GM23248 (cell line): Measurements from ENCODE around the gene SUMF1. TPM values are rescaled to one million over a fixed set of nuclear protein-coding genes. Genes with fewer than 3 reads are reported as not detected.
A peak's percentile ranks its signal among the peaks of the same experiment; 100 is the strongest.

Experiments used
- DNase-seq: peaks from one replicate; pipeline ENCODE4 v3.0.0-alpha.2; 2015
- H2AFZ ChIP-seq: fragments of 200-600 bp; sonication (generic); 2 replicates; pipeline ENCODE4 v1.6.1; 2016; ENCODE audit warnings: antibody characterized with exemption
- H3F3A ChIP-seq: fragments of 200-600 bp; sonication (generic); 2 replicates; pipeline ENCODE4 v1.6.1; 2016; ENCODE audit warnings: mild to moderate bottlenecking, antibody characterized with exemption, mixed run types; ENCODE audit not compliant: insufficient read depth
- H3K27ac ChIP-seq: fragments of 200-600 bp; sonication (generic); 2 replicates; pipeline ENCODE4 v1.5.1; 2016; ENCODE audit warnings: mild to moderate bottlenecking
- H3K27me3 ChIP-seq: fragments of 200-600 bp; sonication (generic); replicated peaks from 2 replicates; pipeline ENCODE4 v1.6.1; 2016; ENCODE audit warnings: mild to moderate bottlenecking; ENCODE audit not compliant: insufficient read depth
- H3K36me3 ChIP-seq: fragments of 200-600 bp; sonication (generic); 2 replicates; pipeline ENCODE4 v1.6.1; 2016; ENCODE audit warnings: low read depth, mild to moderate bottlenecking
- H3K4me1 ChIP-seq: fragments of 200-600 bp; sonication (generic); 2 replicates; pipeline ENCODE4 v1.6.1; 2016; ENCODE audit warnings: mild to moderate bottlenecking; ENCODE audit not compliant: insufficient read depth
- H3K4me2 ChIP-seq: fragments of 200-600 bp; sonication (generic); one replicate; pipeline ENCODE4 v1.6.1; 2016; ENCODE audit warnings: mild to moderate bottlenecking; ENCODE audit not compliant: unreplicated experiment
- H3K4me3 ChIP-seq: fragments of 200-600 bp; sonication (generic); 2 replicates; pipeline ENCODE4 v1.5.1; 2016; ENCODE audit warnings: mild to moderate bottlenecking
- H3K79me2 ChIP-seq: fragments of 200-600 bp; sonication (generic); 2 replicates; pipeline ENCODE4 v1.6.1; 2016; ENCODE audit warnings: mild to moderate bottlenecking; ENCODE audit not compliant: insufficient read depth
- H3K9ac ChIP-seq: fragments of 200-600 bp; sonication (generic); 2 replicates; pipeline ENCODE4 v1.6.1; 2016; ENCODE audit warnings: mild to moderate bottlenecking
- H3K9me2 ChIP-seq: fragments of 200-600 bp; sonication (generic); 2 replicates; pipeline ENCODE4 v1.6.1; 2016; ENCODE audit warnings: mixed run types, mild to moderate bottlenecking, moderate library complexity; ENCODE audit not compliant: insufficient read depth
- H3K9me3 ChIP-seq: fragments of 200-600 bp; sonication (generic); one replicate; pipeline ENCODE4 v1.6.1; 2017; ENCODE audit warnings: low read depth
- H4K20me1 ChIP-seq: fragments of 200-600 bp; sonication (generic); 2 replicates; pipeline ENCODE4 v1.6.0; 2016; ENCODE audit not compliant: insufficient read depth
- EZH2 ChIP-seq: fragments of 200-600 bp; sonication (generic); IDR thresholded peaks from 2 replicates; pipeline ENCODE4 v1.6.1; 2018; ENCODE audit warnings: antibody characterized with exemption, mild to moderate bottlenecking; ENCODE audit not compliant: insufficient read depth, poor library complexity, severe bottlenecking
- EZH2phosphoT487 ChIP-seq: fragments of 200-600 bp; sonication (generic); IDR thresholded peaks from 2 replicates; pipeline ENCODE4 v1.6.1; 2018; ENCODE audit warnings: antibody characterized with exemption, moderate library complexity, mild to moderate bottlenecking, low read depth; ENCODE audit not compliant: insufficient read depth
- WGBS, 2 experiments: methylation state at CpG; one replicate each; pipeline ENCODE4 v1.1.6; 2015 to 2017; ENCODE audit warnings: low lambda C conversion rate in 2 of 2, low coverage in 1 of 2; ENCODE audit errors: missing lambda C conversion rate in 2 of 2; 5-methylcytosine and 5-hydroxymethylcytosine counted together
- in situ Hi-C: fragments of 300-500 bp; cut with MboI; formaldehyde crosslinking; loops from 2 replicates; pipeline ENCODE4 v1.15.0; 2020
- polyA plus RNA-seq: library from polyadenylated mRNA; unstranded; fragments of >200 nt; fragmentation: Nextera tagmentation; extraction: Ambion mirVana; gene quantifications from 2 replicates; pipeline ENCODE4 v1.2.1, GENCODE V29; 2016
- total RNA-seq: library from RNA; depleted of rRNA; stranded (reverse); fragments of >200 nt; shearing (Covaris generic); gene quantifications from 2 replicates; pipeline ENCODE4 v1.2.3, GENCODE V29; 2014

The SUMF1 gene
- total and polyA plus RNA-seq, 2 experiments from 2014 or later: 55.3 to 88.1 TPM

DNA sequence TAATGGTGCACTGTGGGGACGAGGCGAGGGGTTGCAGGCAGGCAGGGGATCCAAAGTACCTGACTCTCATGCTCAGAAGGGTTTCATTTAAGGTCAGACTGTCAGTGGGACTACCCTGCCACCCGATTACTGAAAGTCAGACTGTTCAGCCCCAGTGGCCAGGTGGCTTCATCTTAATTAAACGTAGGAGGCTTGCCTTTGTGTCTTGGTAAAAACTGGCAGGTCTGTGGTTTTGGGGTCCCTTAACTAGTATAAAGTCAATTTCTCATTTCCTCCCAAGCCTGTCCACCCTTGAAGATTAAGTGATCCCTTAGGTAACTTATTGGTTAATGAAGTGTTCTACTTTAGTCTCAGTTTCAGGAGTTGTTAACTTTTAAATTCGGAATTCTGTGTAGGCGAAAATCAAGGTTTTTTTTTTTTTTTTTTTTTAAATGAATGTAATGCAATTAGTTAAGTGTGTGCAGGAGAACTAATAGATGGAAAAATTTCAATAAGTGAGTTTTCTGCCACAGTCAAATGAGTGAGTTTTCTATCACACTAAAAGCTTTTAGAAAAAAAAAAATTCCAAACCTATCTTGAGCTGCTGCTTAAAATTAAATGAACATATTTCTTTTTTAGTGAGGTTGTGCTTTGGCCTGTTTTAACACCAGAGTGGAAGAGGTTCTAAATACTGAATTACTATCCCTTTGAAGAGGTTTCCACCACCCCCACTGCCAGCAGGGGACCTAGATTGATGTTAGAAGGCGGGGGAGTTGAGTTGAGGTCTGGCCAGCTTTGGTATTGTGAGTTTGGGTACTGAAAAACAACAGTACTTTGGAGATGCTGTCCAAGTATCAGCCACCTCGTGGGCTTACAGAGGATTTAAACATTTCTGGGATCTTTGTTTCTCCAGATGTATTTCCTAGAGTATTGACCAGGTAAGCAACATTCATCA lies 41.2 kb upstream of the SUMF1 start:
- in situ Hi-C loops: no loop called here
- H3K9ac ChIP-seq: no peak overlapping the region
- no peak overlapping the region for H3K4me3 ChIP-seq
- H3K4me2 ChIP-seq: no peak overlapping the region
- H3K27me3 ChIP-seq: no peaks in the 10 kb centered on the region
- H3K4me1 ChIP-seq: no peaks in the 10 kb centered on the region
- 69 to 71% methylated on average over 8 of the region's 8 CpGs for WGBS, 2 experiments
- no peaks in the 10 kb centered on the region for H3K9me3 ChIP-seq
- no peaks in the 10 kb centered on the region for H3F3A ChIP-seq
- no peaks in the 10 kb centered on the region for H3K9me2 ChIP-seq
- no peaks in the 10 kb centered on the region for H4K20me1 ChIP-seq
- H2AFZ ChIP-seq: no peak overlapping the region
- no peaks in the 10 kb centered on the region for H3K79me2 ChIP-seq
- no peak for TF ChIP-seq EZH2
- no peak for TF ChIP-seq EZH2phosphoT487
- H3K36me3 ChIP-seq: no peaks in the 10 kb centered on the region
- DNase-seq: no peak
- H3K27ac ChIP-seq: no peak overlapping the region

DNA sequence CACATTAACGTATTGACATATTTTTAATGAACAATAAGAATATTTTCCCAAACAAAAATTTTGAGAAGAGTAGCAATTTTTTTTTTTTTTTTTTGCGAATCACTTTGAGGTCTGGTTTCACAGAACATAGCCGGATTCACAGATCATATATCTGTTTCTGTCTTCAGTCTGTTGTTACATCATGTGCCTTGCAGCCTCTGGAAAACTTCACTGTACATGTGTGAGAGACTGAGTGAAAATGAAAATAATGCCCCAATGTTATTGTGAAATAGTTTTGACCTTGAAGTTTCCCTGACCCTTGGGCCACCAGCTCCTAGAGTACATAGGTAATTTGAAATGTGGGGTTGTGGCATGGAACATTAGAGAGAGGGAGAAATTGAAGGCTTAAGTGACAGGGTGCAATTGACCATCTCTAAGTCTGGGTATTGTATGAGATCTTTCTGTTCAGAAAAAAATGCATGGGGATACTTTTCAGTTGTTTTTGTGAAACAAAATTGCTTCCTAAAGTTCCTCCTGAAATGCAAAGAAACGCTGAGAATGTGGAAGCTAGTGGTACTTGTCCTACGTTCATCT lies 40.0 kb upstream of the SUMF1 start:
- no peak overlapping the region for H3K9ac ChIP-seq
- H3K4me3 ChIP-seq: no peak overlapping the region
- no peaks in the 10 kb centered on the region for H3K79me2 ChIP-seq
- in situ Hi-C loops: no loop called here
- DNase-seq: peak; percentile 25
- no peak for TF ChIP-seq EZH2
- TF ChIP-seq EZH2phosphoT487: no peak
- WGBS, 2 experiments: 34 to 36% methylated on average over 5 of the region's 5 CpGs
- no peak overlapping the region for H2AFZ ChIP-seq
- H3K36me3 ChIP-seq: no peaks in the 10 kb centered on the region
- no peaks in the 10 kb centered on the region for H3K9me2 ChIP-seq
- no peaks in the 10 kb centered on the region for H3K9me3 ChIP-seq
- no peaks in the 10 kb centered on the region for H3K4me1 ChIP-seq
- H3F3A ChIP-seq: no peaks in the 10 kb centered on the region
- H4K20me1 ChIP-seq: no peaks in the 10 kb centered on the region
- H3K4me2 ChIP-seq: no peak overlapping the region
- no peaks in the 10 kb centered on the region for H3K27me3 ChIP-seq
- H3K27ac ChIP-seq: no peak overlapping the region

DNA sequence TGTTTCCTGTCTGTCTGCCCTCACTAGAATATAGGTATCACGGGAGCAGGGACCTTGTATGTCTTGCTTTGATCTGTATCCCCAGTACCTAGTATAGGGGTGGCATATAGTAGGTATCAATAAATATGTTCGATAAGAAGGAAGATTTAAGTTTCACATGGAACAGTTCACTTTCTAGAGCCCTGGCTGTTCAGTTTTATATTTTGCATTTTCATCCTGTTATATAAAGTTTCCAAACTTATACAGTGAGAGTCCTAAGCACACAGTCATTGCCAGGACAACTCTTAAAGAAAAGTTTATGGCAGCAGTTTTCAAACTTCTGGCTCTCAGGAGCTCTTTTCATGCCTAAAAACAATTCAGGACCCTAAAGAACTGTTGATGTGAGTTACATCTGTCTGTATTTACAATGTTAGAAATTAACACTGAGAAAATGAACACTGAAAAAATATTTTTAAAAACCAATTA lies 39.5 kb upstream of the SUMF1 start:
- Histone ChIP-seq H4K20me1 (no peaks in the 10 kb centered on the region), H3K4me3 (no peak overlapping the region), H3K9me2 (no peaks in the 10 kb centered on the region), H3K27ac (no peak overlapping the region), H3K4me2 (no peak overlapping the region), H3K9ac (no peak overlapping the region), H3F3A (no peaks in the 10 kb centered on the region), H2AFZ (no peak overlapping the region), H3K9me3 (no peaks in the 10 kb centered on the region), H3K27me3 (no peaks in the 10 kb centered on the region), H3K36me3 (no peaks in the 10 kb centered on the region), H3K4me1 (no peaks in the 10 kb centered on the region), H3K79me2 (no peaks in the 10 kb centered on the region)
- 49 to 50% methylated on average over 2 of the region's 2 CpGs for WGBS, 2 experiments
- no peak for TF ChIP-seq EZH2phosphoT487
- TF ChIP-seq EZH2: no peak
- no peak for DNase-seq
- in situ Hi-C loops: no loop called here

DNA sequence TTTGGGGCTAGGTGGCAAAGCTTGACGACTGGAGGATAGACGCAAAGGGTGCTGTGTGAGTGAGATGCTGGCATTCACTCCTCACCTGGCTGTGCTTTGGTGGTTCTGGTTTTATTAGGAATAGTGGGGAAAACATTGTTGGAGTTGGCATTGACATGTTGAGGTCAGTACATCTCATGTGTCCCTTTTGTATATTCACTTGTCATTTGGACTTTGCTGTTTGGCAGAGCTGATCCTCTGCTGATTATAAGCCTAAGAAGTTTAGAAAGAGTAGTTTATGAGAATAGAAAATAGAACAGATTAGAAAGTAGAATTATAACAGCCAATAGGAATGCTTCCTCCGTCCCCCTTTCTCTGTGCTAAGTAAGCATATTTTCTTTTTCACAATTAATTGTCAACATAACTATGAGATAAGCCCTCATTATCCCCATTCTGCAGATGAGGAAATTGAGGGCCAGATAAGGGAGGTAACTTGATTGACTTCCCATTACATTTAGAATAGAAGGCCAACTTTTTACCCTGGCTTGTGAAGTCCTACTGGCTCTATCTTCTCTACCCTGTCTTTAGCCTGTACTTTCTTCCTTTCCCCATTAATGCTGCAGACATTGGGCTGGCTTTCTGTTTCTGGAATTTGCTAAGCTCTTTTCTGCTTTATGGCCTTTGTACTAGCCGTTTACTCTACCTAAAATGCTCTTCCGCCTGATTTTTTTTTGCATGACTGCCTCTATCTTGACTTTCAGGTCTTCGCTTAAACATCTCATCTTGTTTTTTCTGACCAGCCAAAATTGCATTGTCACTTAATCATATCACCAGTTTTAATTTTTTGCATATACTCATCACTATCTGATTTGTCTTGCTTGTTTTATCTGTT lies 38.9 kb upstream of the SUMF1 start:
- H3K27me3 ChIP-seq: no peaks in the 10 kb centered on the region
- H3K27ac ChIP-seq: no peak overlapping the region
- no peaks in the 10 kb centered on the region for H3K9me2 ChIP-seq
- H3K36me3 ChIP-seq: no peaks in the 10 kb centered on the region
- TF ChIP-seq EZH2 (no peak), EZH2phosphoT487 (no peak)
- 93 to 96% methylated on average over 6 of the region's 6 CpGs for WGBS, 2 experiments
- in situ Hi-C loops: no loop called here
- H3F3A ChIP-seq: no peaks in the 10 kb centered on the region
- H3K4me1 ChIP-seq: no peaks in the 10 kb centered on the region
- H3K4me3 ChIP-seq: no peak overlapping the region
- H3K9ac ChIP-seq: no peak overlapping the region
- H3K9me3 ChIP-seq: no peaks in the 10 kb centered on the region
- H4K20me1 ChIP-seq: no peaks in the 10 kb centered on the region
- DNase-seq: no peak
- H2AFZ ChIP-seq: no peak overlapping the region
- H3K79me2 ChIP-seq: no peaks in the 10 kb centered on the region
- H3K4me2 ChIP-seq: no peak overlapping the region
